ENCODE measurements around the gene ANO9. TPM values are rescaled to one million over a fixed set of nuclear protein-coding genes. Genes with fewer than 3 reads are reported as not detected.

Gene ANO9
- total and polyA plus RNA-seq, 12 donors, result 0.07 to 2.9 (median 0.97) TPM; not detected in 5

DNA sequence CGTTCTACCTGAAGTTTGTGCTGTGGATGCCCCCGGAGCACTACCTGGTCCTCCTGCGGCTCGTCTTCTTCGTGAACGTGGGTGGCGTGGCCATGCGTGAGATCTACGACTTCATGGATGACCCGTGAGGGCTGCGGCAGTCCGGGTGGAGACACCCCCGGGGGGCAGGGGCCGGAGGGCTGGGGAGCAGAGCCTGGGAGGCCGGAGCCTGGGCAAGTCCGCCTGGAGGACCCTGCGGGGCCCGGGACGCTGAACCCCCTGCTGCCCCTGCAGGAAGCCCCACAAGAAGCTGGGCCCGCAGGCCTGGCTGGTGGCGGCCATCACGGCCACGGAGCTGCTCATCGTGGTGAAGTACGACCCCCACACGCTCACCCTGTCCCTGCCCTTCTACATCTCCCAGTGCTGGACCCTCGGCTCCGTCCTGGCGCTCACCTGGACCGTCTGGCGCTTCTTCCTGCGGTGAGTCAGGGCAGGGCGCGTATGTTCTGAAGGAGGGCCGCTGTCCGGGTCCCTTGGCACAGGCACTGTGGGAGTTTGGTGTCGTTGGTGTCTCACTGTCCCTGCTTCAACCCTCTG is 47.9 kb upstream of the ANO9 start:
- DNase-seq, result no peak
- Histone ChIP-seq H3K4me3 (no peak overlapping the region), H3K4me1 (replicated peaks in 1 of 2) (no peaks in the 10 kb centered on the region), H3K9me3 (replicated peaks in 1 of 3) (no peaks in the 10 kb centered on the region), H3K36me3 (replicated peaks in 1 of 2) (peaks cover 0 to 26% of the 10 kb centered on the region in 2 donors), H3K27ac (no peak overlapping the region), H3K27me3 (no peaks in the 10 kb centered on the region)
- TF ChIP-seq POLR2A (IDR thresholded peaks at IDR 0.05) (no peak), CTCF (IDR thresholded peaks at IDR 0.05) (no peak)
- intact Hi-C loops (cut with DNase I), result no loop called here
- 91 to 95% (median 94%) methylated on average over 15 to 37 of the region's 37 CpGs for WGBS, 4 donors

GRCh38 chr11:488992-489391 is 47.2 kb upstream of the ANO9 start:
- Histone ChIP-seq H3K4me3 (no peak overlapping the region), H3K27me3 (no peaks in the 10 kb centered on the region), H3K4me1 (replicated peaks in 1 of 2) (no peaks in the 10 kb centered on the region), H3K9me3 (replicated peaks in 1 of 3) (no peaks in the 10 kb centered on the region), H3K36me3 (replicated peaks in 1 of 2) (peaks cover 0 to 20% of the 10 kb centered on the region in 2 donors), H3K27ac (no peak overlapping the region)
- TF ChIP-seq POLR2A (IDR thresholded peaks at IDR 0.05) (no peak), CTCF (IDR thresholded peaks at IDR 0.05) (no peak)
- 87 to 96% (median 92%) methylated on average over 9 to 19 of the region's 19 CpGs for WGBS, 4 donors
- intact Hi-C loops (cut with DNase I), result no loop called here
- no peak for DNase-seq

DNA sequence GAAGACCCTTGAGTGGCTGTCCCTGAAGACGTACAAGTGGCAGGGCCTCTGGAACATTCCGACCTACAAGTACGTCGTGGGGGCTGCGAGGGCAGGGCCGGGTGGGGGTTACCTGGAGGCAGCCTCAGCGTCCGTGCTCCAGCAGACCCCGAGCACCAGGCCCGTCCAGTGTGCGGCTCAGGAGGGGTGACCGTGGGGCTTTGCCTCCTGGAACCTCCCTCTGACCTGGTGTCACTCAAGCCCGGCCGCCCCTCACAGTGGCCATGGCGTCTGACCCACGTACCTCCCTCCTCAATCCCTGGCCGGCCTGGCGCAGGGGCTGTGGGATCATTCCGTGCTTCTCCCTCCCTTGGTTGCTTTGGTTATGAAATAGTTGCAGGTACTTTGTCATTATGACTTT is 46.8 kb upstream of the ANO9 start:
- 90 to 92% (median 91%) methylated on average over 7 to 19 of the region's 19 CpGs for WGBS, 4 donors
- Histone ChIP-seq H3K27ac (no peak overlapping the region), H3K4me3 (no peak overlapping the region), H3K27me3 (no peaks in the 10 kb centered on the region), H3K9me3 (replicated peaks in 1 of 3) (no peaks in the 10 kb centered on the region), H3K4me1 (replicated peaks in 1 of 2) (no peaks in the 10 kb centered on the region), H3K36me3 (replicated peaks in 1 of 2) (peaks cover 0 to 17% of the 10 kb centered on the region in 2 donors)
- intact Hi-C loops (cut with DNase I), result no loop called here
- no peak for DNase-seq
- TF ChIP-seq CTCF (IDR thresholded peaks at IDR 0.05) (no peak), POLR2A (IDR thresholded peaks at IDR 0.05) (no peak)

DNA sequence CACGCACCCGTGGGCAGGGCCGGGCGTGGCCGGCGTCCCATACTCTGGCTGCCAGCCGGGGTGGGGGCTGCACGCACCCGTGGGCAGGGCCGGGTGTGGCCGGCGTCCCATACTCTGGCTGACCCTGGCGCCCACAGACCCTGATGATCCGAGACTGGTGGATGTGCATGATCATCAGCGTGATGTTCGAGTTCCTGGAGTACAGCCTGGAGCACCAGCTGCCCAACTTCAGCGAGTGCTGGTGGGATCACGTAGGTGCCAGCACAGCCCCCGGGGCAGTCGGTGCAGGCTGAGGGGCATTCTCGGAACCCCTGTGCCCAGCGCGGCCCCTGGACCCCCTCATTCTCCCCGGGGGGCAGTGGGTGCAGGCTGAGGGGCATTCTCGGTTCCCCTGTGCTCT is 46.3 kb upstream of the ANO9 start:
- no peak overlapping the region for H3K27ac ChIP-seq
- H3K27me3 ChIP-seq, result no peaks in the 10 kb centered on the region
- H3K4me3 ChIP-seq, result no peak overlapping the region
- H3K9me3 ChIP-seq (replicated peaks in 1 of 3), result no peaks in the 10 kb centered on the region
- TF ChIP-seq POLR2A (IDR thresholded peaks at IDR 0.05) (no peak), CTCF (IDR thresholded peaks at IDR 0.05) (no peak)
- WGBS, 4 donors, result 87 to 96% (median 90%) methylated on average over 7 to 25 of the region's 25 CpGs; no CpG with 5 or more reads in 1 of the 4 donors
- DNase-seq, result no peak
- intact Hi-C loops (cut with DNase I), result no loop called here
- peaks cover 0 to 12% of the 10 kb centered on the region in 2 donors for H3K36me3 ChIP-seq (replicated peaks in 1 of 2)
- H3K4me1 ChIP-seq (replicated peaks in 1 of 2), result no peaks in the 10 kb centered on the region
